HG03159 (cell line): ENCODE results near the gene SNAP25.

Experiments used
- ATAC-seq: cut with Tn5 transposase; IDR thresholded peaks from one replicate; pipeline ENCODE4 v1.9.1; 2021; ENCODE audit warnings: mild to moderate bottlenecking, moderate library complexity; ENCODE audit not compliant: unreplicated experiment

Gene SNAP25

DNA sequence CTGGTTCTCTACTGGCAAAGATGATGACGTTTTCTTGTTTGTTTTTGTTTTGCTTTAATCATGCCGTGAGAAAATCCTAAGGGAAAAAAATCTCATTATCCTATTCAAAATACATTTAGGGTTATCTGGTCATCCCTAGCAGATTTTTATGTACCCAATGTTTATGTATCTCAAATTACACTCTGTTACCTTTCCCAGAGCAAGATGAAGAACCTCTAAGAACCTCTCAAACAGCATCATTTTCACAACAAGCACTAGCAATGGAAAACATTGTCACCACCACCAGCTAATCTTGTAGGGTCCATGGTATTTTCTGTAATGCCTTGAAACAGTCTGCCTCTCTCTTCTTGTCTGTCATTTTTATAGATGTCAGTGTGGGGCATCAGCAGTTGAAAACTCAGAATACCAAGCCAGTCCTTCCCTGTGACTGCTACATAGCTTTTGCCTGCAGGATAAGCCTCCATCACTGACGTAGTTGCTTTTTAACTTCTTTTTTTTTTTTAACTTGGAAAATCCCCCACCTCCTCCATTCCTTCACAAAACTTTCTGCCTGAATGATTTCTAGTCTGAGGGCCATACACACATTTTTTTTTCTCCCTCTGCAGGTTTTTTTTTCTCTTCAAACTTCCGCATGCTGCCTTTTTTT, 2.4 kb upstream of the SNAP25 start:
- no peak for ATAC-seq

GRCh38 chr20:10217721-10218410, 764 bp upstream of the SNAP25 start:
- no peak for ATAC-seq

DNA sequence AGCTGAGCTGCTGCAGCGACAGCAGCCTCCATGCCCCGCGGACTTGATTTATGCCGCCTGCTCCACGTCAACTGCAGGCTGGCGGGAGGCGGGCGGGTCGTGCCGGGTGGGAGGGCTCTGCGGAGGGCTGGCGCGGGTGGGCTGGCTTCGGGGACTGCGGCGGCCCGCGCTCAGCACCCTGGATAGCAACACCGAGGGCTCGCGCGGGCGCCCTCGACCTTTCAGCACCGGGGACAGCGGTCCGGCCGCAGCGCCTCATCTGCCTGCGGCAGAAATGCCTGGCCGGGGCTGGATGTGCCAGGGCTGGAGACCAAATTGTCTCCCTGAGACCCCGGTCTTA, 792 bp downstream of the SNAP25 start:
- ATAC-seq = peak; percentile 80

DNA sequence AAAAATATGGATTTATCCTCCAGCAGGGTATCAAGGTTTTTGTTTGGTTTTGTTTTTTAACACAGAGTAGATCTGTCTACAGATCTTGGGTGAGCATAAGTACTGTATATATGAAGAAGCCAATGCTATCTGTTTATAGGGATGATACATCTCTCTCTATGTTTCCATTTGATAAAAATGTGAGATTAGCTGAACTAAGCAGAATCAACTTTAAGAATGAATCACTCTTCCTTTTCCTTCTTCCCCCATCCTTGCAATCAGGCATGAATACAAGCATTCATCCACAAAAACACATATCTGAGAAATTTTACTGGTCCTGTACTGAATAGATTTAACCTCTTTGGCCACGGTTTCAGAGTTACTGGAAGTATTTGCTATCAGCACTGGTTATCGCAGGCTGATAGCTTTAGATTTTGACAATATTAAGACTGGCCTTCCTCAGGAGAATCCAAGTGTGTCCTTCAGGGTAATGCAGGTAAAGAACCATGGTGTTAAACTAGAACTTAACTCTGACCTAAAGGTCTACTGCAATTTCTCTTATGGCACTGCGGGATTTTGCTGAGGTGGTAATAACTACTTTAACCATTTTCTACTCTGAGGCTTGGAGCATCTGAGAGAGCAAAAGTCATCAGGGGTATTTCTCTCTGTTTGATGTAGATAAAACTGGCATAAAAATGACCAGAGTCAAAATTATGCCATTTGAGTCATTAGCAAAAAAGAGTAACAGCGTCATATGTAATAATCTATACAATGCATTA, 1.5 kb downstream of the SNAP25 start:
- no peak for ATAC-seq

DNA sequence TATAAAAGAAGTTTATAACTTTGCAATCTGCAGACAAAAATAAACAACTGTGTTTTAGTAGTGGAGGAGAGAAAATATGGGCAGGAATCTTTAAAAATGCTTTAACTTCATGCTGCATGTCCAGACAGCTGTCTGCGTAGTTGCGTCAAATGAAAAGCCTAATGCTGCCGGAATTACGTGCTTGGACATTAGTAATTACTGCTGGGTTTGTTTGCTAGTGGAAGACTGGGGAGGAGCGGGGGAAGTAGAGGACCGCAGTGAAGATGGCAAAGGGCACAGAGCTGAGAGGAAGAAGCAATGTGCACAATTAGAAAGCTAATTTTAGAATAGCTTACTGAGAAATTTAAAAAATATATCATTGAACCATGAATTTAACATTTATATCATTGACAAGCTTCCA, 2.4 kb downstream of the SNAP25 start:
- ATAC-seq = no peak

DNA sequence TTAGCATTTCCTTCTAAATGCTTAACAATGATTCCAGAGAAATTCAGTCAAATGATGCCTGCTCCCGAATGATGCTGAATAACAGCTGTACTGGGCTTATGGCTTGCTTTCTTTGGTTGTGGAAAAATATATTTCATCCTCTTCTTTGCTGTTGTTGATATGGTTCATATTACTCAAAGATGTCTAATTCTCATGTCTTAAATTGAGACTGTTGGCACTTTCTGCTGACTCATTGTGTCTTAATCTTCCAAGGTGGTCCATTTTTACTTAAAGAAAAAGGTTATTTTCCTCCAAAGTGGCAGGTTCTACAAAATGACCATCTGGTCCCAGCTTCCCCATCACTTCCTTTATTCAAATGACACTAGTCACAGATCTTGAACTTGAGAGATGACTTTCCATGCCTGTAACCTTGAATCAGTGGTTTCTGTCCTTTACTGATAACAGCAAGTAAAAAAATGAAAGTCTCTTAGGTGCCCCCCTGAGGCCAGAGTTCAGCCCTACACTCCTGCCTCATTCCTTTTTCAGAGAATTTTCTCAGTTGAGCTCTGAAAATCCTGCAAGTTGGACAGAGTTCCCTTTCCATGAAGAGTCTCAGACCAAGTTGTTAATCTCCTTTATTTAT, 6.9 kb downstream of the SNAP25 start:
- ATAC-seq = no peak

GRCh38 chr20:10228330-10228729, 9.7 kb downstream of the SNAP25 start:
- no peak for ATAC-seq

DNA sequence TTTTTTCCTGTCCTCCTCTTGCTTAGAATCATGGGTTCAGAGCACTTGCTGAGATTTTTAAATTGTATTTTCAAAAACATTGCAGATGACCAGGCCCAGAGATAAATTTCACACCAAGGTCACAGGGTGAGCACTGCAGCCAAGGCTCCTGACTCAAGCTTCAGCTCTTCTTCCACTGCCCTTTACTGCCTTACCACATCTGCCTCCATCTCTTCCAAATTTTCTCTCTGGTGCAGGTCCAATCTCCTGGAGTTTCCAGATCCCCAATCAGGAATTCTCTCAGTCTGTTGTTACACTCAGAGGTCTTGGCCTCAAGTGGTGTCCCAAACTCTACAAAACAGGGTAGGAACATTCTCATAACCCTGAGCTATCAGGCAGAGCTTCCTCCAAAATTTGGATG, 12.7 kb downstream of the SNAP25 start:
- ATAC-seq = no peak

DNA sequence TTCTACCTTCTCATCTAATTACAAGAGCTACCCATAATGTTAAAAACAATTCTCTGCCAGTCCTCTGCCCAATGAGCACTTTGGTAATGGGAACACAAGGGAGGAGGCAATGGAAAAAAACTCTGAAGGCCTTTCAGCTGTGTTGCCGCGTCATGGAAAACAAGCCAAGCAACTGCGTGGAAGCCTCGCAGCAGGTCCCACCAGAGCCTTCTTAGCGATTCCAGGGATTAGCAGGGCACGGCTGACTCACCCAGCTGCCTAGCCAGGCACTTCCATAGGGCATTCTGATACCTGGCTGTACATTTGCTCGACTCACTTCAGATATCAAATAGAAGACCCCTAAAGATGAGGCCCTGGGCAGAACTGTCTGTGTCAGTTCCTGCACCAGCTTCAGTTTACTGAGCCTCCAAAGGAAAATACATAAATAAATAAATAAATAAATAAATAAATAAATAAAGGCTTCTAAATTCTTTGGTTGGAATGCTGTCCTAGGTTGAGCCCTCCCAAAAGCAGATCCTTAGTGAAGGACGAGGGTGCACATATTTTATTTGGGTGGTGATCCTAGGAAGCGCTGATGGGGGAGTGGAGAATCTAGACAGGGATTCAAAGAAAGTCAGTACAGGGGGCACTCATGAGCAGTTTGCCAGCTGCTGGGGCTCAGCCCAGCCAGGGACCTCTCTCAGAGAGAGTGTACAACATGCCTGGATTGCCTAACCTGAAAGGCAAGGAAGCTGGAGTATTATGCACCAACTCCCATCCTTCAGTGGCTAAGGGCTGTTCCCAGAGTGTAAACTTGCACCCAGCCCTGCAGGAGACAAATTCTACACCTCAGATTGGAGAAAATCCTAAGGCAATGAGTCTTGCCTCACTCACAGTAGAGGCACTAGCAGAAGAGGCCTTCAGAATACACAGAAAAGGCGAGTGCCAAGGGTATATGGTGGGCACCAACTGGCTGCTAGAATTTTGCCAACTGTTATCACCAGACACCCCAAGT, 18.2 kb downstream of the SNAP25 start:
- no peak for ATAC-seq

GRCh38 chr20:10239954-10240353, 21.3 kb downstream of the SNAP25 start:
- no peak for ATAC-seq

- no peak for ATAC-seq
Observed at GRCh38 chr20:10240655-10241054, 22.0 kb downstream of the SNAP25 start.

DNA sequence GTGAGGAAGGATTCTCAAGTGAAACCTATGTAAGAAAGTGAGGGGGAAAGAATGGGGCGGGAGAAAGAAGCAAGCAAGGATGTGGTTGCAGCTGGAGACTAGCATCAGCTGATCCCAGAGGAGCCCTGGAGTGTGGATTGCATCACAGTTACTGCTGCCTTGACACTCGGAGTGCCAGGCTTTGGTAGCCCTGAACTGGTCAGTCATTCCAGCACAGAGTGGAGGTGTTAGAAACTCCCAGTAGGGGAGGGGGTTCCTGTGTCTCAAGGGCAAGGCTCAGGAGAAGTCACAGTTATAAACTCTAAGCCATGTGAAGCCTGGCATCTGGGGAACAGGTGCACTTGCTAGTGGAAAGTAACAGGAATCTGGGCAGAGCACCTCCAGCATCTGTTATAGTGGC, 23.5 kb downstream of the SNAP25 start:
- no peak for ATAC-seq

- no peak for ATAC-seq
Observed at GRCh38 chr20:10247440-10247839, 28.8 kb downstream of the SNAP25 start.

- ATAC-seq = no peak
Observed at GRCh38 chr20:10249048-10249770, 30.6 kb downstream of the SNAP25 start.

GRCh38 chr20:10249822-10250221, 31.2 kb downstream of the SNAP25 start:
- ATAC-seq = no peak

- ATAC-seq = no peak
Observed at GRCh38 chr20:10250902-10251301, 32.3 kb downstream of the SNAP25 start.

GRCh38 chr20:10253780-10254179, 35.1 kb downstream of the SNAP25 start:
- no peak for ATAC-seq

DNA sequence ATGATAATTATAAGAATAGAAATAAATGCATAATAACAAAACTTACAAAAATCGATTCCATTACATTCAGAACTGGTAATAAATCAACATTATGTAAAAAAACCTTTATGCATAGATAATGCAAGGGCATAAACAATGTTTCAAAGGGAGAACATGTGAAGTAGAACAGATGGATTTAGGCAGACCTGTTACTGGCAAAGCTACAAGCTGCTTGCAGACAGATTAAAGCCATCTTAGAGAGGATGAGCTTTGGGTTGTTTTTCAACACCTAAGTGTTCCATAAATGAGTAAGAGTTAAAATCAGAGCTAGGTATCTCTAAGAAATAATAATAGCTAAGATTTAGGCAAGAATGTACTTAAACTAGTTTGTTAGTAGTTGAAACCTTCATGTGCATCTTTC, 37.2 kb downstream of the SNAP25 start:
- no peak for ATAC-seq

DNA sequence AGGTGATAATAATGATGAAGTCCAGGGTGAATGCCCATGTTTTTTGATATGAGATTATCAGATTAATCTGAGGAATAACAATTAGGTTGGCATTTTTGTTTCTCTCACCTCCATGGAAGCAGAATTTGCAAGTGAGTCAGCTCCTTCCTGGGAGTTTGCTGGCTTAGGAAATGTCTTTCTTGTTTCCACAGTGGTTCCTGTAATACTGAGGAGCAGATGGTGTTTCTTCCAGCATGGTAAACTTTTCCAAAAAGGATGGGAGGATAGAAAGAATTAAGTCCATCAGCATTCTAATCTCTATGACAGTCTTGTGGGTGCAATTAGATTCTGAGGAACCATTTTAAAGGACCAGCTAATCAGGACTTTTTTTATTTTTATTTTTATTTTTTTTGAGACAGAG, 40.5 kb downstream of the SNAP25 start:
- ATAC-seq = no peak

DNA sequence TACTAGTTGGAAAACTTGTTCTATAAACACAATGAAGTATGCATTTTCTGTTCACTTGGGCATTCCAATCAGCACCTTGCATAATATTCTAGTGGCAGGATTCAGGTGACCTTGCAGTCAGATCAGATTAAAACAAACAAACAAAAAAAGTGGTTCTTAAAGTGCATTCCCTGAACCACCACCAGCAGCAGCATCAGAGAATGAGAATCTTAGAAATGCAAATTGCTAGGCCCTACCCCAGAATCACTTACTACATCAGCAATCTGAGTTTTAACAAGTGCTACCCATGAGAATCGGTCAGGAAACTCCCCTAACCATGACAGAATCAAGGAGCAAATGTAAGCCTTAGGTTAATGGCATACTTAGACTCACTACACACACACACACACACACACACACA, 41.7 kb downstream of the SNAP25 start:
- no peak for ATAC-seq
